ENCODE results near the gene KCTD17.

DNA sequence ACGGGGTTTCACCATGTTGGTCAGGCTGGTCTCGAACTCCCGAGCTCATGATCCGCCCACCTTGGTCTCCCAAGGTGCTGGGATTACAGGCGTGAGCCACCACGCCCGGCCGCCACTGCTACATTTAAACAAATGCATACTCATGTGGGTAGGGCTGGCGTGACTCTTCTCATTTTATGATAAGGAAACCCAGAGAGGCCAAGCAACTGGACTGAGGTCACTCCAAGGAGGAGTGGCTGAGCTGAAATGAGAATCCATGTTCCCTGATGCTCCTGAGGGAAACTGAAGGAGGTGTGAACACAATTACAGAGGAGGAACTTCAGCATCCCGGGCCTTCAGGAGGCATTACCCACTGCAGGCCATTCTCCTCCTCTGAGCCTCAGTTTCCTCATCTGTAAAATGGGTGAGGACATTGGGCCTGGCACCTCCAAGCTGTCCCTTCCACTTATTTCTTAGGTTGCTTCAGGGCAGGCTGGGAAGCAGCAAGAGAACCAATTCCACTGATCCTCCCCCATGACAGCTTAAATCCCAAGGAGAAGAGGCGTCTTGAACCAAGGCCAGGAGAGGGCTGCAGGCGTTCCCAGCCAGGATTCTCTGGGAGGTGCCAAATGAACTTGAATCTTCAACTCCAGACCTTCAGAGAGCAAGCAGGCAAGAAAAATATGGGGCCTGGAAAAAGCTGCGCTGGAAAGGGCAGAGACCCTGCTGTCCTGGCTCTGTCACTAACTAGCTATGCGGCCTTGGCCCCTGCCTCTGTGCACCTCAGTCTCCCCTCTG lies 35.2 kb upstream of the KCTD17 start:
- TF ChIP-seq, protein P1, sequence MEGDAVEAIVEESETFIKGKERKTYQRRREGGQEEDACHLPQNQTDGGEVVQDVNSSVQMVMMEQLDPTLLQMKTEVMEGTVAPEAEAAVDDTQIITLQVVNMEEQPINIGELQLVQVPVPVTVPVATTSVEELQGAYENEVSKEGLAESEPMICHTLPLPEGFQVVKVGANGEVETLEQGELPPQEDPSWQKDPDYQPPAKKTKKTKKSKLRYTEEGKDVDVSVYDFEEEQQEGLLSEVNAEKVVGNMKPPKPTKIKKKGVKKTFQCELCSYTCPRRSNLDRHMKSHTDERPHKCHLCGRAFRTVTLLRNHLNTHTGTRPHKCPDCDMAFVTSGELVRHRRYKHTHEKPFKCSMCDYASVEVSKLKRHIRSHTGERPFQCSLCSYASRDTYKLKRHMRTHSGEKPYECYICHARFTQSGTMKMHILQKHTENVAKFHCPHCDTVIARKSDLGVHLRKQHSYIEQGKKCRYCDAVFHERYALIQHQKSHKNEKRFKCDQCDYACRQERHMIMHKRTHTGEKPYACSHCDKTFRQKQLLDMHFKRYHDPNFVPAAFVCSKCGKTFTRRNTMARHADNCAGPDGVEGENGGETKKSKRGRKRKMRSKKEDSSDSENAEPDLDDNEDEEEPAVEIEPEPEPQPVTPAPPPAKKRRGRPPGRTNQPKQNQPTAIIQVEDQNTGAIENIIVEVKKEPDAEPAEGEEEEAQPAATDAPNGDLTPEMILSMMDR (conservative IDR thresholded peaks at IDR 0.05; ENCODE audit: low read depth, low read length), result no peak
- no peak for TF ChIP-seq RCOR1 (IDR thresholded peaks at IDR 0.05; ENCODE audit: insufficient replicate concordance, low read length)
- TF ChIP-seq POLR2A (IDR thresholded peaks at IDR 0.05; ENCODE audit: low read depth, low read length), result no peak
- no peak for TF ChIP-seq MXI1 (IDR thresholded peaks at IDR 0.05; ENCODE audit: borderline replicate concordance, low read depth, low read length)
- TF ChIP-seq, protein P2, sequence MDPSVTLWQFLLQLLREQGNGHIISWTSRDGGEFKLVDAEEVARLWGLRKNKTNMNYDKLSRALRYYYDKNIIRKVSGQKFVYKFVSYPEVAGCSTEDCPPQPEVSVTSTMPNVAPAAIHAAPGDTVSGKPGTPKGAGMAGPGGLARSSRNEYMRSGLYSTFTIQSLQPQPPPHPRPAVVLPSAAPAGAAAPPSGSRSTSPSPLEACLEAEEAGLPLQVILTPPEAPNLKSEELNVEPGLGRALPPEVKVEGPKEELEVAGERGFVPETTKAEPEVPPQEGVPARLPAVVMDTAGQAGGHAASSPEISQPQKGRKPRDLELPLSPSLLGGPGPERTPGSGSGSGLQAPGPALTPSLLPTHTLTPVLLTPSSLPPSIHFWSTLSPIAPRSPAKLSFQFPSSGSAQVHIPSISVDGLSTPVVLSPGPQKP (IDR thresholded peaks at IDR 0.05; ENCODE audit: borderline replicate concordance, low read depth, low read length), result no peak
- TF ChIP-seq RFX5 (IDR thresholded peaks at IDR 0.05; ENCODE audit: low read depth, low read length), result no peak
- no peak for TF ChIP-seq BHLHE40 (IDR thresholded peaks at IDR 0.05; ENCODE audit: low read depth, low read length)
- TF ChIP-seq MAFK (IDR thresholded peaks at IDR 0.05; ENCODE audit: low read depth, low read length), result no peak
- no peak for TF ChIP-seq NFE2L2 (IDR thresholded peaks at IDR 0.05; ENCODE audit: low read depth, low read length)
- TF ChIP-seq SMC3 (IDR thresholded peaks at IDR 0.05; ENCODE audit: low read depth, low read length), result no peak

Data from IMR-90 (cell line).